SK-N-SH treated with all-trans-retinoic acid at 6 μM for 48 hours (cell line): ENCODE measurements around the gene GTF3C4.

Experiments used
- BACH2 ChIP-seq: fragments of 250-450 bp; sonication (Bioruptor Pico); IDR thresholded peaks from 2 replicates; pipeline ENCODE4 v1.9.0; 2021; ENCODE audit warnings: mild to moderate bottlenecking, borderline replicate concordance
- CREB5 ChIP-seq: fragments of 250-450 bp; sonication (Bioruptor Pico); IDR thresholded peaks from 2 replicates; pipeline ENCODE4 v1.5.1; 2020; ENCODE audit warnings: low read depth, mild to moderate bottlenecking, moderate library complexity
- GLIS3 ChIP-seq: fragments of 250-450 bp; sonication (Bioruptor Pico); IDR thresholded peaks from 2 replicates; pipeline ENCODE4 v1.5.0; 2020; ENCODE audit warnings: mild to moderate bottlenecking, moderate library complexity
- OSR1 ChIP-seq: fragments of 250-450 bp; sonication (Bioruptor Pico); IDR thresholded peaks from 2 replicates; pipeline ENCODE4 v1.8.0; 2022; ENCODE audit warnings: moderate library complexity, mild to moderate bottlenecking, inconsistent platforms
- PATZ1 ChIP-seq: fragments of 250-450 bp; sonication (Bioruptor Pico); IDR thresholded peaks from 2 replicates; pipeline ENCODE4 v1.8.0; 2020; ENCODE audit warnings: mild to moderate bottlenecking, moderate library complexity, borderline replicate concordance
- TCF4 ChIP-seq: fragments of 250-450 bp; sonication (Bioruptor Pico); IDR thresholded peaks from 2 replicates; pipeline ENCODE4 v1.8.0; 2021; ENCODE audit warnings: mild to moderate bottlenecking, moderate library complexity, borderline replicate concordance
- TOX ChIP-seq: fragments of 250-450 bp; sonication (Bioruptor Pico); IDR thresholded peaks from 2 replicates; pipeline ENCODE4 v1.8.0; 2021; ENCODE audit warnings: mild to moderate bottlenecking, moderate library complexity, borderline replicate concordance
- ZC3H10 ChIP-seq: fragments of 250-450 bp; sonication (Bioruptor Pico); IDR thresholded peaks from 2 replicates; pipeline ENCODE4 v1.5.1; 2021; ENCODE audit warnings: mild to moderate bottlenecking, moderate library complexity
- ZFP3 ChIP-seq: fragments of 250-450 bp; sonication (Bioruptor Pico); IDR thresholded peaks from 2 replicates; pipeline ENCODE4 v1.5.0; 2020; ENCODE audit warnings: mild to moderate bottlenecking, moderate library complexity
- ZFP30 ChIP-seq: fragments of 450-650 bp; formaldehyde crosslinking; IDR thresholded peaks from 2 replicates; pipeline ENCODE4 v1.5.0; 2022; ENCODE audit warnings: mild to moderate bottlenecking, moderate library complexity
- ZNF565 ChIP-seq: fragments of 450-650 bp; formaldehyde crosslinking; conservative IDR thresholded peaks from 2 replicates; pipeline ENCODE4 v1.5.0; 2020; ENCODE audit warnings: low read depth, mild to moderate bottlenecking, moderate library complexity
- ZNF8 ChIP-seq: fragments of 450-650 bp; formaldehyde crosslinking; IDR thresholded peaks from 2 replicates; pipeline ENCODE4 v1.5.0; 2020; ENCODE audit warnings: mild to moderate bottlenecking, moderate library complexity

- TF ChIP-seq TCF4 (no peak), CREB5 (CRISPR knock-in tag) (no peak), ZNF8 (no peak), GLIS3 (CRISPR knock-in tag) (no peak), BACH2 (CRISPR knock-in tag) (no peak), ZFP30 (CRISPR knock-in tag) (no peak), PATZ1 (CRISPR knock-in tag) (no peak), OSR1 (CRISPR knock-in tag) (no peak), ZFP3 (no peak), TOX (CRISPR knock-in tag) (no peak), ZC3H10 (CRISPR knock-in tag) (no peak), ZNF565 (CRISPR knock-in tag) (no peak)
Observed at GRCh38 chr9:132645711-132646110, 24.6 kb upstream of the GTF3C4 start.
